Right lobe of liver (tissue), 6 donors: Measurements from ENCODE around the gene NCAPD2. TPM values are rescaled to one million over a fixed set of nuclear protein-coding genes. Genes with fewer than 3 reads are reported as not detected.
"Not testable (repeated sequence)": the region's sequence is repeated elsewhere in the genome, so short reads cannot be mapped to it uniquely, and the experiment has no call there.

Experiments
- ATAC-seq, 4 donors: fragments of 200-7000 bp; cut with Tn5 transposase; one replicate each; pipeline ENCODE4 v1.9.1; 2020; ENCODE audit warnings: mild to moderate bottlenecking in 4 of 4, moderate library complexity in 4 of 4
- DNase-seq, 3 donors: peaks; one replicate each; pipeline ENCODE4 v3.0.0-alpha.2; 2020
- H3K27ac ChIP-seq, 3 donors: fragments of 200-600 bp; one replicate each; pipeline ENCODE4 v1.8.0; 2022
- H3K27me3 ChIP-seq, 2 donors: fragments of 200-600 bp; one replicate each; pipeline ENCODE4 v1.8.0; 2022
- H3K36me3 ChIP-seq, 4 donors: fragments of 200-600 bp; sonication (generic) in 1 of 4; one replicate each; pipeline versions ENCODE4 v1.5.1 to v1.8.0; 2017 to 2022; ENCODE audit warnings: control low read depth in 1 of 4
- H3K4me1 ChIP-seq, 4 donors: fragments of 200-600 bp; sonication (generic) in 1 of 4; one replicate each; pipeline versions ENCODE4 v1.5.1 to v1.8.0; 2017 to 2022; ENCODE audit warnings: control low read depth in 1 of 4
- H3K4me3 ChIP-seq, 3 donors: fragments of 200-600 bp; one replicate each; pipeline ENCODE4 v1.8.0; 2022
- H3K9me3 ChIP-seq, 4 donors: fragments of 200-600 bp; sonication (generic) in 1 of 4; one replicate each; pipeline versions ENCODE4 v1.5.1 to v1.8.0; 2017 to 2022; ENCODE audit warnings: control low read depth in 1 of 4
- CTCF ChIP-seq, 4 donors: fragments of 200-600 bp in 3 of 4; fragments of 450-650 bp in 1 of 4; IDR thresholded peaks; one replicate each; pipeline versions ENCODE4 v1.5.1 to v1.8.0; 2016 to 2022; ENCODE audit warnings: antibody characterized with exemption in 4 of 4, mild to moderate bottlenecking in 2 of 4
- POLR2A ChIP-seq: fragments of 450-650 bp; IDR thresholded peaks from one replicate; pipeline ENCODE4 v1.6.1; 2017; ENCODE audit warnings: antibody characterized with exemption, mild to moderate bottlenecking
- WGBS: methylation state at CpG from one replicate; pipeline ENCODE4 v1.1.6; 2018; ENCODE audit warnings: low coverage, low lambda C conversion rate; ENCODE audit not compliant: insufficient coverage; ENCODE audit errors: missing lambda C conversion rate; 5-methylcytosine and 5-hydroxymethylcytosine counted together
- intact Hi-C, 2 donors: fragments of 100-400 bp; cut with DNase I; formaldehyde crosslinking; loops; one replicate each; pipeline versions ENCODE4 v1.11.2 to v1.14.1; 2022
- total RNA-seq, 6 experiments: library from RNA; depleted of rRNA in 2 of 6; stranded (reverse); fragments of >200 nt in 2 of 6; fragmentation: NEBNext Ultra II Directional in 3 of 6; extraction: Animal tissue kit (Norgen Biotek cat#: 25700) in 3 of 6; gene quantifications; one replicate each; pipeline versions ENCODE4 v1.1.0 to v1.2.4, GENCODE V29; 2016 to 2023
- donor health status: DM: no; HTN: yes; CAD: no.
- donor health status: DM: no; HTN: no; CAD: no.
- donor health status: DM: no; HTN: no; CAD: no.
- donor health status: DM: no; HTN: yes; CAD: no.
- donor health status: DM: no; HTN: yes; CAD: no.

The NCAPD2 gene
- total RNA-seq, 6 experiments from 2014 or later: 6.2 to 40.9 (median 8.4) TPM

DNA sequence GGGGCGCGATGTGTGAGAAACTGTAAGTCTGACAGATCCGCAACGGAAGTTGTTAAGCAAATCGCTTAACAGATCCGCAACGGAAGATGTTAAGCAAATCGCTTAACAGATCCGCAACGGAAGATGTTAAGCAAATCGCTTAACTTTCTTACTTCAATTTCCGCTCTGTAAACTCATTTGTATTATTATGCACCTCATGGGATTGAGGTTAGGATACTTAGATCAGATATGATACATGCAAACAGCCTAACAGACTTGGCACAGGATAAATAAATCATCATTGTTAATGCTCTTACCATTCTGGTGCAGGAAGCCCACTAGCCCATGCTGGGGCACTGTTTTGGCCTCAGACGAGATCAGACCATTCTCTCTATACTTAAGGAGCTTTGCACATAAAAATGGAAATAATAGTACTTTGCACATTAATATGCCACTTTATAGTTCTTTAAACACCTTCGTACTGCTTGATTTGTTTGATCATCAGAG lies 399 bp downstream of the NCAPD2 start:
- intact Hi-C loops: no loop called here
- H3K4me1 ChIP-seq: peaks cover 0 to 20% (median 4%) of the 10 kb centered on the region in 4 donors
- peak overlapping the region in 1 of 3 donors; percentile 91 for H3K27ac ChIP-seq
- TF ChIP-seq CTCF (IDR thresholded peaks at IDR 0.05) (no peak), POLR2A (no peak)
- peaks cover 0 to 35% (median 0%) of the 10 kb centered on the region in 4 donors for H3K36me3 ChIP-seq
- ATAC-seq: peak in 2 of 4 donors; percentile 5 to 7
- H3K4me3 ChIP-seq: peak overlapping the region; percentile 60 to 91 (median 76)
- no peak for DNase-seq
- H3K27me3 ChIP-seq: no peaks in the 10 kb centered on the region
- no peaks in the 10 kb centered on the region for H3K9me3 ChIP-seq
- 1% methylated on average over 14 of the region's 14 CpGs for WGBS

DNA sequence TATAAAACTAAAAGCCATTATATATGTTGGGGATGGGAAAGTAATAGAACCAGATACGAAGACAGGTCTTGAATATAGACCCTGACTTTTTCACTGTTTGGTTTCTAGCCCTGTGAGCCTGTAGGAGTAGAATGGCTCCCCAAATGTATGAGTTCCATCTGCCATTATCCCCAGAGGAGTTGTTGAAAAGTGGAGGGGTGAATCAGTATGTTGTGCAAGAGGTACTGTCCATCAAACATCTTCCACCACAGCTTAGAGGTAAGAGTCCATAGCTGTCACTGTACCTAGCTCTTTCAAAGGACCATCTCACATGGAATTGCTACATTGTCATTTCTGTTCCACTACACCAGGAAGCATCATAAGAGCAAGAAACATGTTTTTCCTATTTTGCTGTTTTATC lies 1.1 kb downstream of the NCAPD2 start:
- ATAC-seq (no peak), DNase-seq (no peak)
- no peaks in the 10 kb centered on the region for H3K9me3 ChIP-seq
- H3K36me3 ChIP-seq: peaks cover 0 to 39% (median 0%) of the 10 kb centered on the region in 4 donors
- no peak overlapping the region for H3K27ac ChIP-seq
- H3K4me1 ChIP-seq: peaks cover 0 to 20% (median 4%) of the 10 kb centered on the region in 4 donors
- no peaks in the 10 kb centered on the region for H3K27me3 ChIP-seq
- H3K4me3 ChIP-seq: no peak overlapping the region
- intact Hi-C loops: no loop called here
- no peak for TF ChIP-seq CTCF (IDR thresholded peaks at IDR 0.05)
- TF ChIP-seq POLR2A: no peak
- WGBS: 91% methylated on average over 1 of the region's 1 CpG

GRCh38 chr12:6497291-6497690 lies 3.4 kb downstream of the NCAPD2 start:
- DNase-seq, H3K27ac ChIP-seq, H3K4me3 ChIP-seq, H3K27me3 ChIP-seq, intact Hi-C loops, H3K9me3 ChIP-seq, ATAC-seq: not testable (repeated sequence)
- Histone ChIP-seq H3K36me3 (peaks cover 0 to 31% (median 0%) of the 10 kb centered on the region in 4 donors), H3K4me1 (peaks cover 0 to 18% (median 4%) of the 10 kb centered on the region in 4 donors)
- WGBS: 72% methylated on average over 3 of the region's 3 CpGs

DNA sequence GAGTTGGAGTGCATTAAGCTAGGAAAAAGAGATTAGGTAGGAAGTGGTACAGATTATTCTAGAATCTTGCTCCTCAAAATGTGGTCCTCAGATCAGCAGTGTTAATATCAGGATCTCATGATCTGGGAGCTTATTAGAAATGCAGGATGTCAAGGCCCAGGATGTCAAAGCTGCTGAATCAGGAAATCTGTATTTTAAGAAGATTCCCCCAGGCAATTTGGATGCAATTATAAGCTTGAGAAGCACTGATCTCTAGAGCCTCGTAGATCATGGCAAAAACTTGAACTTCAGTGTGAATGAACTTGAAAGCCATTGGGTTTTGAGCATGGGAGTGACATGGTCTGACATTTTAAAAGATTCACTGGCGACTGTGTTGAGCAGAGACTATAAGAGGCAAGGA lies 6.6 kb downstream of the NCAPD2 start:
- ATAC-seq: no peak

More for the DNA sequence above, 6.6 kb downstream of the NCAPD2 start:
- H3K27me3 ChIP-seq: no peaks in the 10 kb centered on the region
- H3K4me1 ChIP-seq: peaks cover 0 to under 1% (median 0%) of the 10 kb centered on the region in 4 donors
- H3K36me3 ChIP-seq: peaks cover 0 to 31% (median 0%) of the 10 kb centered on the region in 4 donors
- H3K9me3 ChIP-seq: no peaks in the 10 kb centered on the region
- intact Hi-C loops: no loop called here
- H3K4me3 ChIP-seq: no peak overlapping the region
- no peak for DNase-seq
- H3K27ac ChIP-seq: no peak overlapping the region
- no peak for TF ChIP-seq POLR2A
- no peak for TF ChIP-seq CTCF (IDR thresholded peaks at IDR 0.05)
- 93% methylated on average over 2 of the region's 2 CpGs for WGBS
